ENCODE data around the gene WDR38. TPM values are rescaled to one million over a fixed set of nuclear protein-coding genes. Genes with fewer than 3 reads are reported as not detected.

WDR38 gene
- total RNA-seq, 1 donor: not detected

DNA sequence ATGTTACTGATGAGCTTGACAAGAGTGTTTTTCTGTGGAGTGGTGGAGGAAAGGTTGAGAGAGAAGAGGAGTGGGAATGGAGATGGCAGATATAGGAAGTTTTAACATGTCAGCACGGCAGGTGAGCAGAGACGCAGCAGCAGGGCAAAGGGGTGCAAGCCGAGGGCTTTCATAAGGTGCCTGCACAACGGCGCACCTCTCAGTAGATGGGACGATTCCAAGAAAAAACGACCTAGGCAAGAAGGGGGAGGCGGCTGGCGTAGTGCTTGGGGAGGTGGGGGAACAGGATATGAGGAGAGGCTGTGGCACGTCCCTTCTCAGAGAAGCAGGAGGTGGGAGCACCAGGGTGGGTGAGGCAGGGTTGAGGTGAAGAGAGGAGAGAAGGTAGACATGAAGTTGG lies 33.2 kb downstream of the WDR38 start:
- Histone ChIP-seq H3K27me3 (ENCODE audit: insufficient read depth, low read length) (no peaks in the 10 kb centered on the region), H4K20me1 (ENCODE audit: insufficient read depth, low read length) (peaks cover 9% of the 10 kb centered on the region), H3K27ac (ENCODE audit: low read depth, low read length) (no peak overlapping the region), H3K9me3 (ENCODE audit: low read depth, low read length) (no peaks in the 10 kb centered on the region), H3K4me3 (ENCODE audit: insufficient read depth, low read length) (no peak overlapping the region), H2AFZ (ENCODE audit: low read length) (no peak overlapping the region), H3K4me1 (ENCODE audit: insufficient read depth, low read length) (peaks cover 6% of the 10 kb centered on the region), H3K36me3 (ENCODE audit: insufficient read depth, low read length) (peaks cover 37% of the 10 kb centered on the region), H3K4me2 (ENCODE audit: insufficient read depth, low read length) (no peak overlapping the region), H3K79me2 (ENCODE audit: insufficient read depth, low read length) (no peaks in the 10 kb centered on the region)
- DNase-seq (ENCODE audit: insufficient read length, low spot score, missing footprints): no peak
- TF ChIP-seq, protein P1, sequence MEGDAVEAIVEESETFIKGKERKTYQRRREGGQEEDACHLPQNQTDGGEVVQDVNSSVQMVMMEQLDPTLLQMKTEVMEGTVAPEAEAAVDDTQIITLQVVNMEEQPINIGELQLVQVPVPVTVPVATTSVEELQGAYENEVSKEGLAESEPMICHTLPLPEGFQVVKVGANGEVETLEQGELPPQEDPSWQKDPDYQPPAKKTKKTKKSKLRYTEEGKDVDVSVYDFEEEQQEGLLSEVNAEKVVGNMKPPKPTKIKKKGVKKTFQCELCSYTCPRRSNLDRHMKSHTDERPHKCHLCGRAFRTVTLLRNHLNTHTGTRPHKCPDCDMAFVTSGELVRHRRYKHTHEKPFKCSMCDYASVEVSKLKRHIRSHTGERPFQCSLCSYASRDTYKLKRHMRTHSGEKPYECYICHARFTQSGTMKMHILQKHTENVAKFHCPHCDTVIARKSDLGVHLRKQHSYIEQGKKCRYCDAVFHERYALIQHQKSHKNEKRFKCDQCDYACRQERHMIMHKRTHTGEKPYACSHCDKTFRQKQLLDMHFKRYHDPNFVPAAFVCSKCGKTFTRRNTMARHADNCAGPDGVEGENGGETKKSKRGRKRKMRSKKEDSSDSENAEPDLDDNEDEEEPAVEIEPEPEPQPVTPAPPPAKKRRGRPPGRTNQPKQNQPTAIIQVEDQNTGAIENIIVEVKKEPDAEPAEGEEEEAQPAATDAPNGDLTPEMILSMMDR (IDR thresholded peaks at IDR 0.05; ENCODE audit: extremely low read depth, low read depth, low read length): no peak

- Histone ChIP-seq H3K4me3 (ENCODE audit: insufficient read depth, low read length) (no peak overlapping the region), H3K79me2 (ENCODE audit: insufficient read depth, low read length) (no peaks in the 10 kb centered on the region), H3K36me3 (ENCODE audit: insufficient read depth, low read length) (peaks cover 32% of the 10 kb centered on the region), H3K4me2 (ENCODE audit: insufficient read depth, low read length) (no peak overlapping the region), H3K9me3 (ENCODE audit: low read depth, low read length) (no peaks in the 10 kb centered on the region), H4K20me1 (ENCODE audit: insufficient read depth, low read length) (peaks cover 9% of the 10 kb centered on the region), H3K4me1 (ENCODE audit: insufficient read depth, low read length) (peaks cover 6% of the 10 kb centered on the region), H2AFZ (ENCODE audit: low read length) (no peak overlapping the region), H3K27me3 (ENCODE audit: insufficient read depth, low read length) (no peaks in the 10 kb centered on the region), H3K27ac (ENCODE audit: low read depth, low read length) (no peak overlapping the region)
- DNase-seq (ENCODE audit: insufficient read length, low spot score, missing footprints): peak; percentile 67
- TF ChIP-seq, protein P1 (IDR thresholded peaks at IDR 0.05; ENCODE audit: extremely low read depth, low read depth, low read length): no peak
Measured at GRCh38 chr9:124886866-124887492, 33.7 kb downstream of the WDR38 start.

GRCh38 chr9:124887832-124888231 lies 34.6 kb downstream of the WDR38 start:
- TF ChIP-seq, protein P1 (IDR thresholded peaks at IDR 0.05; ENCODE audit: extremely low read depth, low read depth, low read length): no peak
- Histone ChIP-seq H3K4me3 (ENCODE audit: insufficient read depth, low read length) (no peak overlapping the region), H3K4me2 (ENCODE audit: insufficient read depth, low read length) (no peak overlapping the region), H3K36me3 (ENCODE audit: insufficient read depth, low read length) (peaks cover 29% of the 10 kb centered on the region), H3K27me3 (ENCODE audit: insufficient read depth, low read length) (no peaks in the 10 kb centered on the region), H3K4me1 (ENCODE audit: insufficient read depth, low read length) (peaks cover 6% of the 10 kb centered on the region), H3K79me2 (ENCODE audit: insufficient read depth, low read length) (no peaks in the 10 kb centered on the region), H3K27ac (ENCODE audit: low read depth, low read length) (no peak overlapping the region), H4K20me1 (ENCODE audit: insufficient read depth, low read length) (peaks cover 2% of the 10 kb centered on the region), H3K9me3 (ENCODE audit: low read depth, low read length) (no peaks in the 10 kb centered on the region), H2AFZ (ENCODE audit: low read length) (no peak overlapping the region)
- no peak for DNase-seq (ENCODE audit: insufficient read length, low spot score, missing footprints)

GRCh38 chr9:124889006-124889405 lies 35.7 kb downstream of the WDR38 start:
- no peak overlapping the region for H3K4me2 ChIP-seq (ENCODE audit: insufficient read depth, low read length)
- H3K4me1 ChIP-seq (ENCODE audit: insufficient read depth, low read length): peaks cover 6% of the 10 kb centered on the region
- H3K27me3 ChIP-seq (ENCODE audit: insufficient read depth, low read length): no peaks in the 10 kb centered on the region
- H3K4me3 ChIP-seq (ENCODE audit: insufficient read depth, low read length): no peak overlapping the region
- no peak overlapping the region for H2AFZ ChIP-seq (ENCODE audit: low read length)
- no peaks in the 10 kb centered on the region for H3K9me3 ChIP-seq (ENCODE audit: low read depth, low read length)
- peaks cover 2% of the 10 kb centered on the region for H4K20me1 ChIP-seq (ENCODE audit: insufficient read depth, low read length)
- H3K27ac ChIP-seq (ENCODE audit: low read depth, low read length): no peak overlapping the region
- TF ChIP-seq, protein P1 (IDR thresholded peaks at IDR 0.05; ENCODE audit: extremely low read depth, low read depth, low read length): no peak
- H3K79me2 ChIP-seq (ENCODE audit: insufficient read depth, low read length): no peaks in the 10 kb centered on the region
- DNase-seq (ENCODE audit: insufficient read length, low spot score, missing footprints): peak; percentile 84
- peaks cover 39% of the 10 kb centered on the region for H3K36me3 ChIP-seq (ENCODE audit: insufficient read depth, low read length)
